COR-L47 (cell line): ENCODE measurements around the gene CFAP100.

ENCODE experiments used
- DNase-seq: peaks from one replicate; lab custom pipeline; 2025; lab: John Stamatoyannopoulos, UW

CFAP100 gene

GRCh38 chr3:126375835-126376331 lies 18.8 kb upstream of the CFAP100 start:
- no peak for DNase-seq

- no peak for DNase-seq
These were observed 18.3 kb upstream of the CFAP100 start for GRCh38 chr3:126376444-126376843.

- DNase-seq = no peak
These were observed 17.5 kb upstream of the CFAP100 start for GRCh38 chr3:126377211-126377610.

GRCh38 chr3:126378341-126378751 lies 16.4 kb upstream of the CFAP100 start:
- DNase-seq = no peak

- no peak for DNase-seq
These were observed 14.5 kb upstream of the CFAP100 start for GRCh38 chr3:126380011-126380768.

GRCh38 chr3:126381966-126382365 lies 12.7 kb upstream of the CFAP100 start:
- no peak for DNase-seq

GRCh38 chr3:126389112-126389793 lies 5.5 kb upstream of the CFAP100 start:
- DNase-seq = peak; percentile 72

GRCh38 chr3:126389794-126390146 lies 4.9 kb upstream of the CFAP100 start:
- no peak for DNase-seq

GRCh38 chr3:126390201-126390600 lies 4.5 kb upstream of the CFAP100 start:
- DNase-seq = no peak

GRCh38 chr3:126390751-126391150 lies 4.0 kb upstream of the CFAP100 start:
- DNase-seq = no peak

- DNase-seq = no peak
These were observed 3.1 kb upstream of the CFAP100 start for GRCh38 chr3:126391631-126392030.

- DNase-seq = no peak
These were observed 2.5 kb upstream of the CFAP100 start for GRCh38 chr3:126392246-126392645.

GRCh38 chr3:126393563-126393962 lies 1.1 kb upstream of the CFAP100 start:
- no peak for DNase-seq

- DNase-seq = no peak
These were observed 240 bp downstream of the CFAP100 start for GRCh38 chr3:126394977-126395321.

- no peak for DNase-seq
These were observed 1.3 kb downstream of the CFAP100 start for GRCh38 chr3:126395846-126396513.

GRCh38 chr3:126396536-126396935 lies 1.8 kb downstream of the CFAP100 start:
- DNase-seq = no peak

- no peak for DNase-seq
These were observed 3.1 kb downstream of the CFAP100 start for GRCh38 chr3:126397610-126398422.

GRCh38 chr3:126398423-126399350 lies 4.0 kb downstream of the CFAP100 start:
- DNase-seq = no peak

GRCh38 chr3:126399351-126399735 lies 4.6 kb downstream of the CFAP100 start:
- DNase-seq = no peak

GRCh38 chr3:126399756-126400155 lies 5.0 kb downstream of the CFAP100 start:
- DNase-seq = no peak

GRCh38 chr3:126401611-126402160 lies 7.0 kb downstream of the CFAP100 start:
- no peak for DNase-seq
